Neuron (in vitro differentiated cells): ENCODE data around the gene TTC27.
"Not testable (repeated sequence)": the region's sequence is repeated elsewhere in the genome, so short reads cannot be mapped to it uniquely, and the experiment has no call there.

ENCODE experiments used
- H2AFZ ChIP-seq: one replicate; pipeline ENCODE4 v1.6.1; 2013; ENCODE audit warnings: low read depth, mild to moderate bottlenecking, inconsistent platforms, low read length, moderate library complexity
- H3K27me3 ChIP-seq: one replicate; pipeline ENCODE4 v1.6.1; 2013; ENCODE audit warnings: low read length; ENCODE audit not compliant: insufficient read depth
- H3K36me3 ChIP-seq: one replicate; pipeline ENCODE4 v1.6.1; 2013; ENCODE audit warnings: low read length; ENCODE audit not compliant: insufficient read depth
- H3K4me1 ChIP-seq: one replicate; pipeline ENCODE4 v1.6.1; 2013; ENCODE audit warnings: low read length; ENCODE audit not compliant: insufficient read depth
- H3K4me3 ChIP-seq: 2 replicates; pipeline ENCODE4 v1.5.1; 2013; ENCODE audit warnings: mild to moderate bottlenecking, low read length, moderate library complexity
- H3K9me3 ChIP-seq: one replicate; pipeline ENCODE4 v1.6.1; 2013; ENCODE audit warnings: low read length

The TTC27 gene

GRCh38 chr2:32863326-32863725 lies 235.5 kb downstream of the TTC27 start:
- Histone ChIP-seq H3K9me3 (no peaks in the 10 kb centered on the region), H3K4me1 (peaks cover 3% of the 10 kb centered on the region), H3K4me3 (no peak overlapping the region), H2AFZ (no peak overlapping the region), H3K27me3 (no peaks in the 10 kb centered on the region), H3K36me3 (no peaks in the 10 kb centered on the region)

- Histone ChIP-seq H3K9me3 (no peaks in the 10 kb centered on the region), H3K4me1 (peaks cover 3% of the 10 kb centered on the region), H3K36me3 (no peaks in the 10 kb centered on the region), H2AFZ (no peak overlapping the region), H3K4me3 (no peak overlapping the region), H3K27me3 (no peaks in the 10 kb centered on the region)
Measured at GRCh38 chr2:32863803-32864202, 236.0 kb downstream of the TTC27 start.

- no peaks in the 10 kb centered on the region for H3K9me3 ChIP-seq
- H3K27me3 ChIP-seq = no peaks in the 10 kb centered on the region
- no peak overlapping the region for H3K4me3 ChIP-seq
- peaks cover 3% of the 10 kb centered on the region for H3K4me1 ChIP-seq
- no peaks in the 10 kb centered on the region for H3K36me3 ChIP-seq
- H2AFZ ChIP-seq = no peak overlapping the region
Measured at GRCh38 chr2:32864334-32865111, 236.7 kb downstream of the TTC27 start.

DNA sequence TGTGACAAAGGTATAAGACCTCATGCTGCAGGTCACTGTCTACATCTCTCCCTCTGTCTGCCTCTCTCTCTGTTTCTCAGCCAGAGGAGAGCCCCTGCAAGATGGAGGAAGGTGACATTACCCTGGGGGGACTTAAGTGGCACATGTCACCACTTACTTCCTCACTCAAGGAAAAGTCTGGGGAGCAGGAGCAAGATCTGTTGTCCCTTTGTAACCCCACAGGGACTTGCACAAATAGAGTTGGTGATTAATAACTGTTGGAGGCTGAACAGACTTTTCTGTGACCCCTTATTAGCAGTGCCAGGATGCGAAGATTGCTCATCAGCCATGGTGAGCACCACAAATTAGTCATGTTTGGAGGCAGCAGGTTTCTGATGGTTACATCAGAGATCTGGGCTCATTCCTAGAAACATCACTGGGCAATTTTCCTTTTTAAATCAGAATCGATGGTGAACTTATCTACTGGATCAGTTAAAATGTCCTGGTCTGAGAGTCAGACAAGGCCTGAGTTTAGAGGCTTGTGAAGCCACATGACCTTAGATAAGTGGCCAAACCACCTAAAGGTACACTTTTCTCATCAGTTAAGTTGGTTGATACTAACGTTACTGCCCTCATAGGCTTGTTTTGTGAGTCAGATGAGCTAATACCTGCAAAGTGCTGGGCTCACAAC lies 237.7 kb downstream of the TTC27 start:
- H3K27me3 ChIP-seq = no peaks in the 10 kb centered on the region
- no peak overlapping the region for H2AFZ ChIP-seq
- H3K9me3 ChIP-seq = no peaks in the 10 kb centered on the region
- H3K4me3 ChIP-seq = no peak overlapping the region
- no peaks in the 10 kb centered on the region for H3K36me3 ChIP-seq
- H3K4me1 ChIP-seq = peaks cover 3% of the 10 kb centered on the region

DNA sequence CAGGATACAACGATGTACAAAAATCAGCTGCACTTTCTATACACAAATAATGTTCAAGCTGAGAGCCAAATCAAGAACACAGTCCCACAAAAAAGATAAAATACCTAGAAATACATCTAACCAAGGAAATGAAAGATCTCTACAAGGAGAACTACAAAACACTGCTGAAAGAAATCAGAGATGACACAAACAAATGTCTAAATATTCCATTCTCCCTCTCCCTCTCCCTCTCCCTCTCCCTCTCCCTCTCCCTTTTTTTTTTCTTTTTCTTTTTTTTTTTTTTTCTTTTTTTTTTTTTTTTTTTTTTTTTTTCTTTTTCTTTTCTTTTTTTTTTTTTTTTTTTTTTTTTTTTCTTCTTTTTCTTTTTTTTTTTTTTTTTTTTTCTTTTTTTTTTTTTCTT lies 238.6 kb downstream of the TTC27 start:
- not testable (repeated sequence) for H2AFZ ChIP-seq, H3K27me3 ChIP-seq, H3K4me3 ChIP-seq, H3K9me3 ChIP-seq, H3K4me1 ChIP-seq, H3K36me3 ChIP-seq
